ENCODE measurements around the gene NPTN.
"Not testable (repeated sequence)": the region's sequence is repeated elsewhere in the genome, so short reads cannot be mapped to it uniquely, and the experiment has no call there.

Gene NPTN

GRCh38 chr15:73600413-73601335 lies 32.5 kb downstream of the NPTN start:
- DNase-seq (ENCODE audit: low read depth) = no peak

GRCh38 chr15:73599934-73600333 lies 33.3 kb downstream of the NPTN start:
- DNase-seq (ENCODE audit: low read depth) = no peak

- DNase-seq (ENCODE audit: low read depth) = no peak
Observed at GRCh38 chr15:73598530-73599160, 34.5 kb downstream of the NPTN start.

- DNase-seq (ENCODE audit: low read depth) = no peak
Observed at GRCh38 chr15:73597036-73597638, 36.1 kb downstream of the NPTN start.

DNA sequence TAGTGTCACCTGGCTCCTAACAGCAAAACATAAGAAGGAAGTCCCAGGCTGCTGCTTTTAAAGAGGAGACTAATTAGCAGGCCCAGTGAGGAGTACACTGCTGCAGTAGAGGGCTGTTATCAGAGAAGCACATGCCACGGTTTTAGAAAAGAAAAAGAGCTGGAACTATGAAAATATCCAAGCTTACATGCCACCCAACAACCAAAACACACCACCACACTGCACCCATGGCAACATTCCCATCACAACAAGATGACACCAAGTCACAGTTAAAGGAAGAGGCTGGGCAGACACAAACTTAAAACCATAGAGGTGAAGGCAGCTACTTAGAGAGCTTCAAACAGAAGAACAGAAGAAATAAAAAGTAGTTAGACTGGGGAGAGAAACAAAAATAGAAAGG lies 37.0 kb downstream of the NPTN start:
- DNase-seq (ENCODE audit: low read depth) = no peak

- no peak for DNase-seq (ENCODE audit: low read depth)
Observed at GRCh38 chr15:73594109-73594508, 39.1 kb downstream of the NPTN start.

DNA sequence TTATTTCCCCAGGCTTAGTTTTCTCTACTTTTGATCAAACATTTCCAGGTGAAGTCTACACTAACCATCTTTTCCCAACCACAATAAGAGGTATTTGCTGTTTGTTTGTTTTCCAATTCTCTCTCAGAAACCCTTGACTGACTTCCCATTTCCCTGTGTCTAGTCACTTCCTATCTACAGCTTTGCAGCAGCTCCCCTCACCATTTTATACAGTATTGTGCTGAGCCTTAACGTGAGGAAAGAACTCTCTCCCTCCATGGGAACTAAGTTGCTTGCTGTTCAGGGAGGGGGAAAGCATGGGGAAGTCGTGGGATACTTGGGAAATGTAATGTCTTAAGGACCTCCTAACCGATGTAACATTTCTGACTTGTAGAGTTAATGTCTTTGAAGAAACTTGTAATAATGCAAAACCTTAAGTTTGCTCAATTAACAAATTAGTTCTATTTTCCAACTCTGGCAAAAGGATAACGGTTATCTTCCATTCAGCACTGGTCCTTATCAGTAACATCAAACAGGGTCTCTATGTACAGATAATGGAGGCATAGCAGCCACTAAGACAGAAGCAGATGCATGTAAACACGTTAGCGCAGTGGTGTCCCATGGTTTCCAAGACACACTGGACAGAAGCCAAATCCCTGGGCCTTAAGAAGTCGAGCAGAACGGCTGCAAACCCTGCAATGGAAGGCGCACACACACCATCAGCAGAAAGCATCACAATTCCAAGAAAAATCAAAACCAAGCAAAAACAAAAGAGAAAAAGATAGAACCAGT lies 39.7 kb downstream of the NPTN start:
- DNase-seq (ENCODE audit: low read depth) = no peak

- no peak for DNase-seq (ENCODE audit: low read depth)
Observed at GRCh38 chr15:73590263-73590662, 42.9 kb downstream of the NPTN start.

DNA sequence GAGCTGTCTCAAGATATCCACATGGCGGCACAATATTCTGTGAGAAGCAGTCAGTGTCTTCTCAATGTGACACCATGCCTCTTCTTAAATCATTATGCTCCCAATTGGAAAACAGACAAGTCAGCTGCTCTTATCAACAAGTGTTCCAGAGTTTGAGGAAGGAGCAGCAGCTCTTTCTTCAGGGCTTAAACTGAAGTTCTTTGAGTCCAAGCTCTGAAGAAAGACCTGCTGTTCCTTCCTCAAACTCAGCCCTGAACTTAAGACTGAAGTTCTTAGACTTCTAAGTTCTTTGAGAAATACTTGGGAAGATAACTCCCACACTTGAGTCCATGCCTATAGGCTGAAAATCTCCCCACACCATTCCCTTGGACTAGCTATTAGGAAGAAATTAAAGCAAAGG lies 43.4 kb downstream of the NPTN start:
- no peak for DNase-seq (ENCODE audit: low read depth)

DNA sequence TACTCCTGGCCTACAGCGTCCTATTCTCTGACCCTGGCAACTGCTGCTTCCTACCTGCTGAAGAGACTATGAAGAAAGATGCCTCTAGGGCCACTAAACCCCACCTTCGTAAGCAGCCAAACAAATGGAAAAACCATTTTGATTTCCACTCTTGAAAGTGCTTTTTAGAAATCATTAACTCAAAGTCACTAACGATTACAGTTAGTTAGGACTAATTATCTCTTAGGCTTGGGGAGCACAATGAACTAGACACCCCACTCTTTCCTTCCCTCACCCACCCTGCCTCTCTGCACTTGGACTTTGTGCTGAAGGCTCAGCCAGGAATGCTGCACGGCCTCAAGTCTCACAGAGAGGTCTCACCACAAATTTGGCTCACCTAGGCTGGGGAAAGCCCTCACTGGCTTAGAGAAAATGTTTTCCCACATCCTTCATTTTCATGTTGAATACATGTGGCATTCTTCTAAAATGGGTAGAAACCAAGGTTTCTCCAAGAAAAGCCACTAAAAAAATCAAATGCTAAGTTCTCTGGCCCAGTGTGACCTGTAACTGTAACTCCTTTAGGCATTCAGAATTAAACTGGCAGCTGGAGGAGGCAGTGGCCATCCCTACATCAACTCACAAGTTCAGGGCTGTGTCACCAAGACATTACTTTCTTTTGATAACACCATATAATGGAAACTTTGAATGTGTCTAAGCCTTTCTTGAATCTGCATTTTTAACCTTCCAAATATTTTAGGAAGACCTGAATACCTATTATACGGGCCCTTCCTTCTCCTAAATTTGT lies 47.1 kb downstream of the NPTN start:
- no peak for DNase-seq (ENCODE audit: low read depth)

DNA sequence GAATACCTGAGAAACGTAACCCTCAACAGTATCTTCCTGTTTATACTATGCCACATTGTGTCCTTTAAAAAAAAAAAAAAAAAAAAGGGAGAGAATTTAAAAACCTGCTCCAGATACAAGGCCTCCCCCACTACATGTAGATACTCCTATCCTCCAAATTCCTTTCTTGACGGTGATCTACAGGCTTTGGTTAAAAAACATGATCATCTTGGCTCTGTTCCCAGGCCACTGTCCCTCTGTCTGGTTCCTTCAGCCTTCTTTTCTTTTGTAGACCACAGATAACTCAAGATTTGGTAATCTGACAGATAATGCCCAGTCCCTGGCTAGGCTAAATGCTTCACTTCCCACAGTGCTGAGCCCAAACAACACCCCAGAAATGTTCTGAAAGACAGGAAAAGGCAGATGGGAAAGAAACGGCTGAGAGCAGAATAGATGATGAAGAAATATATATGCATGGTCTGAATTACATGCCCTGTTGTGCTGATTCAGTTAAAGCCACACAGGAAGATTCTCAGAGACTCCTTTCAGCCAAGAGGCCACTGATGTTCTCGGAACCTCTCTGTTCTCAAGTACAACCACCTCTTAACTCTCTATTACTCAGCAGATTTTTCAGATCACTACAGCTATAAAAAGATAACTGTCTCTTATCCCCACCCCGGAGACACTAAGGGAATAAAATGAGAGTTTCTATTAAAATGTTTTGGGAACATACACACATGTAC lies 48.3 kb downstream of the NPTN start:
- no peak for DNase-seq (ENCODE audit: low read depth)

DNA sequence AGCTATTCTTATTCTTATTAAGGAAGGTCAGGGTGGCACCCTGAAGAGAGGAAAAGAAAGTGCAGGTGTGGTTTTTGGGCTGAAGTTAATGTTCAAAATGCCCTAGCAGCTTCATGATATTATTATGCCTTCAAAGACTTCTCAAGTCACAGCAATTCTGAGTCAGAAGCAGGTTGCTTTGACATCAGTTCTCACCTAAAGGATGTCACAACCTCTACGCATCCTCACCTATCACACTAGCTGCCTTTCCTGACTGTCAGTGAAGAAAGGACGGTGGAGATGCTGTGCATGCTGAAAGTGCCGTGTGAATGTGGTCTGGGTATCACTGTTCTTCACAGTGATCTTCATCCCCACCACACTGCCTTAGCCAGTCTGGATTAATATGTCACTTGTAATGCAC lies 49.6 kb downstream of the NPTN start:
- DNase-seq (ENCODE audit: low read depth) = no peak

GRCh38 chr15:73582851-73583379 lies 50.3 kb downstream of the NPTN start:
- DNase-seq (ENCODE audit: low read depth) = no peak

DNA sequence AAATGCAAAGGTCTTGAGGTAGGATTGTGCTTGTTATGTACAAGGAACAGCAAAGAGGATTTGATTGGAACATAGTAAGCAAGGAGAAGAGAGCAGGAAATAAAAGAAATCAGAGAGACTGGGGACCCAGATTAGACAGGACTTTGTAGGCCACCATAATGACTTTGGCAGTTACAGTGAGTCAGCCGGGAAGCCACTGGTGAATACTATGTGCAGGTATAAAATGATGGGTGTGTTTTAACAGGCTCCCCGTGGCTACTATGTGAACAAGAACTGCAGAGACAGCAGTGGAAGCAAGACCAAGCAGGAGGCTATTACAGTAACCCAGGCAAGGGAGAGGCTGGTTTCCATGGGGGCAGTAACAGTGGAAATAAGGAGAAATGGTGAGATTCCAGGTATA lies 55.2 kb downstream of the NPTN start:
- DNase-seq (ENCODE audit: low read depth) = no peak

DNA sequence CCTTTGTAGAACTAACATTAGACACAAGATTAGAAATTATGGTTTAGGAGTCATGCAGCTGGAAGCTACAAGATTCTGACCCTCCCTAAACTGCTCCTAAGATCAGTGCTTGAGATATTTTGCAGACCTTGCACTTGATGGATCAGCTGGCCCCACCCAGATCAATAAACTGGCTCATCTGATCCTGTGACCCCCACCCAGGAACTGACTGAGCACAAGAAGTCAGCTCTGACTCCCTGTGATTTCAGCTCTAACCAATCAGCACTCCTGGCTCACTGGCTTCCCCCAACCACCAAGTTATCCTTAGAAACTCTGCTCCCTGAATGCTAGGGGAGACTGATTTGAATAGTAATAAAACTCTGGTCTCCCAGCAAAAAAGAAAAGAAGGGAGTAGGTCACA lies 55.6 kb downstream of the NPTN start:
- not testable (repeated sequence) for DNase-seq (ENCODE audit: low read depth)

- no peak for DNase-seq (ENCODE audit: low read depth)
Observed at GRCh38 chr15:73575636-73576247, 57.4 kb downstream of the NPTN start.

- no peak for DNase-seq (ENCODE audit: low read depth)
Observed at GRCh38 chr15:73573572-73573971, 59.6 kb downstream of the NPTN start.

- DNase-seq (ENCODE audit: low read depth) = no peak
Observed at GRCh38 chr15:73573037-73573436, 60.2 kb downstream of the NPTN start.

GRCh38 chr15:73572296-73572695 lies 60.9 kb downstream of the NPTN start:
- no peak for DNase-seq (ENCODE audit: low read depth)

GRCh38 chr15:73571346-73571745 lies 61.8 kb downstream of the NPTN start:
- DNase-seq (ENCODE audit: low read depth) = no peak

Measured in GM04504 (cell line).